HUDEP-2 (cell line): Measurements from ENCODE around the gene OVOL2.
A peak's percentile ranks its signal among the peaks of the same experiment; 100 is the strongest.
"Not testable (repeated sequence)": the region's sequence is repeated elsewhere in the genome, so short reads cannot be mapped to it uniquely, and the experiment has no call there.

ENCODE experiments used
- DNase-seq, 76 experiments: peaks; one replicate each; lab custom pipeline; 2025; ENCODE audit not compliant: unreplicated experiment in 76 of 76; lab: John Stamatoyannopoulos, UW

Gene OVOL2

DNA sequence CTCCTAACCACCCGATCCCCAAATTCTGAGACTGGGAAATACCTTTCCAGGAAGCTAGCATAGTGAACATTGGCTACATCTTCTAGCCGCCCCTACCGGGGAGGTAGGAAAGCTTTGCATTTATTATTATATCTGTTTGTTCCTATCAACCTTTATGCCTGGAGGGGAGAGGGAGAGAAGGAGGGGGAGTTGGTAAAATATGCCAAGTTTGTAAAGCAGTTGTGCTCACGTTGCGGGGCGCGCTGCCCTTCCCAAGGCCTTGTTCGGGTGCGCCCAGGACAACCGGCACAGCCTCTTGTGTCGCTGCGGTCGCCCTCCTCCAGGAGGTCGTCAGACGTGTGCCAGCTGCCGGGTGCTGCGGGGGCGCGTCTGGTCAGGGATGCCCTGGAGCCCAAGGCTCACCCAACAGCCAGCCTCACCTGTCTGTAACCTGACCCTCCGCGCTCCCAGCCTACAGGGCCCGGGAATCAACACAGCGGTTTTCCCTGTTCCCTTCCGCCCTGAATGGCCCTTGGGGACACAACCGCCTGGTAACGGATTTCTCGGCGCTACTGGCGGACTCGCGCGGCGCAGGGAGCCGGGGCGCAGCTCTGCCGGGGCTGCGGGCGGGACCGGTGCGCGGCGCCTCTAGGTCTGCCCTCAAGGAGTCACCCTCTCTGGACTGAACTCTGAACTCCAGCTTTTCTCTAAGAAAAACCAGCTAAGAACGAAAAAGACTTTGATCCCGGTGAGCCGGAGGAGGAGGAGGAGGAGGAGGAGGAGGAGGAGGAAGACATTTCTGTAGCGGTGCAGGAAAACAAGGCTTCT lies 1.1 kb upstream of the OVOL2 start:
- no peak for DNase-seq

DNA sequence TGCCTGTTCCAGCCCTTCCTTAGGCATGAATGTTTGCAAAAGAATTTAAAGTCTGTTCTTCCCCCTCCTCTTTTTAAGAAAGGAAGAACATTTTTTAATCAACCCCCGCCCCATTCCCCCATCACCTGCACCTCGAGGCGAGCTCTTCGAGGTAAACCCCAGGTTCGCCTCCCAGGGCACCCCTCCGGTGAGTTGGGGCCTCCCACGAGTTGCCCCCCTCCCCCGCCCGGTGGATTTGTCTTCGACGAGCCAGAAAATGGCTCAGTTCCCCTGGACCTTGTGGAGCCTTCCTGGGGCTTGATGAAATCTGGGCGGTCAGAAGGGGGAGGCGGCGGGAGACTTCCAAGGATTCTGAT lies 256 bp upstream of the OVOL2 start:
- no peak for DNase-seq

DNA sequence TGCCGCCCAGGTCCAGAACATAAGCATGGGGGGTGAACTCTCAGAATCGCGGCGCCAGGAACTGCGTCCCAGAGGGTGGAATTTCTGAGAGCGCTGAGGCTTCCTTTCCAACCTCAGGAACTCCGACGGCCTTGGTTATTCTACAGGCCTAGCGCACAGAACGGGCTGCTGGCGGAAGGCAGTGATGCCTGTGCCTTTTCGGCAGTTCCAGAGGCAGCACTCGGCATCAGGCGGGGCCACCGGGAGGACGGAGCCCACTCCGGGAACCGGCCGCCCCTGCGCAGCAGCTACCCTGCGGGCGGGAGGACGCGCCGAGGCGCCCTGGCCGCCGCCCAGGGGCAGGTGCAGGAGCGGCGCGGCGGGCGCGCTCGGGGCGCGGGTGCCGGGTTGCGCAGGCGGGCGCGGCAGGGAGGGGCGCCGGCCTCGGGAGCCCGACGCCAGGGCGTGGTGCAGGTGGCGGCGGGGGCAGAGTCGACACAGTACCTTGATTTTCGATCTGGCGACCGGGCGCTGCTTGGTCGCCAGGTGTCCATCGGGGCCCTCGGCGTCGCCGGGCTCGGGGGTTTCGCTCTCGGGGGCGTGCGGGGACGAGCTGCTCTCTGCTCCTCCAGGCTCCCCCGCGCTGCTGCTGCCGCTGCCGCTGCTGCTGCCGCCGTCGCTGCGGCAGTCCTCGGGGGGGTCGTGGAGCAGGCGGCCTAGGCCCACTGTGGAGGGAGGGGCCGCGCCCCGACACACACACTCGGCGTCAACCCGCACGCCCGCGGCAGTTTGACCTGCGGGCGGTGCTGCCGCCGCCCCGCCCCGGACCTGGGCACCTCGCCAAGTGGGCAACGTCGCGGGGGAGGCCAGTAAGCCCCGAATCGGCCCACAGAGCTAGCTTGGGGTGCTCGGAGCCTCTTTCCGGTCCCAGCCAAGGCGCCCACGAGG lies 1.3 kb downstream of the OVOL2 start:
- peak in 5 of 76 experiments; percentile 2 to 14 (median 6) for DNase-seq

DNA sequence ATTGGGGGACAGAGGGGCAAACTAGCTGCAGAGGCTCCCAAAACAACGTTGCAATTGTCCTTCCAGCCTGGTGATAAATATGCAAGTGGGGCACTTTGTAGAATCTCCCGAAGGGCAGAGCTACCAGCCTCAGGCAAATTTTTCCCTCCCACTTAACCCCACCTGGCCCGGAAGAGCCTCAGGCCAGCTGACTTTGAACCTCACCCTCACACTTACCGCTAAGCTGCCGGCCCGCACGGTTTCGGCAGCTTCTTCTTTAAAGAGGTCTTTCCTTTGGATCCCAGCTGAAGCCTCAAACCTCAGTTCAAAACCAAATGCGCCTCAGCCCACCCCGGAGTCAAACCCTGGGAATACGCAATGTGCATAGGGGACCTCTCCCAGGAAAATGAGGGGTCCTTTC lies 2.5 kb downstream of the OVOL2 start:
- DNase-seq = no peak

DNA sequence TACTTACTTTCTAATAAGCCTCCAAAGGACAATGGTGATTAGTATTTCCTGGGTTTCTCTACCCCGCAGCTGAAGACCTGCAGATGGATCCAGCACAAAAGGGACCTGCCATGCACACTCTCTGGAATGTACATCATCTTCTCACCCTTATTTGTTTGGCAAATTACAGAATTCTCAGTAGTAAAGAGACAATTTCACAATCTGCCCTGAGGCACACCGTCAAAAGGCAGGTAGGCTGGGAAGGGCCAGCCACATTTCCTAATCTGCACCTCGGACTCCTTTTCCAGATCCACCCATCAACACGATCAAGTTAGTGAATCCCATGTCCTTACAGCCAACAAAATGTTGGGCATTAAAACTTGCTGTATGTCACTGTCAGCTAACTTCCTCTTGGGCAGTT lies 4.9 kb downstream of the OVOL2 start:
- DNase-seq = no peak

DNA sequence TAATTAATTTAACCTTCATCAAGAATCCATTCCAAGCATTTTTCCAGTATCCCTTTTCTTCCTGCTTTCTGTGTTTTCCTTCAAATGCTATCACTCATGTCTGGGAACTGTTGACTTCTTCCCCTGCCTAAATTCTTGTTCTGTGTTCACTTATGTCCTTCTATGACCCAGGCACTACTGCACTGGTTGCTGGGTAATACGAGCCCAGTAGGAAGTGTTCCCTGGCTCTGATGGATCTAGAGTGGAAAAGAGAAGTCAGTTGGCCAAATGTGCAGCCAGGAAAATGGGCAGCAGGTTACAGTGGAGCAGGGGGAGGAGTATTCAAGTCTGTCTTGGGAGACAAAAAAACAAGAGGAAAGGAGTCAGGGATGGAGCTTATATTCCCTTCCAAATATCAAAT lies 7.1 kb downstream of the OVOL2 start:
- no peak for DNase-seq

DNA sequence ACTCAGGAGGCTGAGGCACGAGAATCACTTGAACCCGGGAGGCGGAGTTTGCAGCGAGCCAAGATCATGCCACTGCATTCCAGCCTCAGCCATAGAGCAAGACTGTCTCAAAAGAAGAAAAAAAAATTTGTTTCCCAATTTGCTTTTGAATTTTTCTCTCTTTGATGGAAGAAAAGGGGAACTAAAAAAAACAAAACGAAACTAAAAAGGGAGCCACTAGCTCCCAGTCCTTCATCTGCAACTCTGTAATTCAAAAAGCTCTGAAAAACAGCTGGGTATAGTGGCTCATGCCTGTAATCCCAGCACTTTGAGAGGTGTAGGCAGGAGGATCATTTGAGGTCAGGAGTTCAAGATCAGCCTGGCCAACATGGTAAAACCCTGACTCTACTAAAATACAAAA lies 9.5 kb downstream of the OVOL2 start:
- no peak for DNase-seq

DNA sequence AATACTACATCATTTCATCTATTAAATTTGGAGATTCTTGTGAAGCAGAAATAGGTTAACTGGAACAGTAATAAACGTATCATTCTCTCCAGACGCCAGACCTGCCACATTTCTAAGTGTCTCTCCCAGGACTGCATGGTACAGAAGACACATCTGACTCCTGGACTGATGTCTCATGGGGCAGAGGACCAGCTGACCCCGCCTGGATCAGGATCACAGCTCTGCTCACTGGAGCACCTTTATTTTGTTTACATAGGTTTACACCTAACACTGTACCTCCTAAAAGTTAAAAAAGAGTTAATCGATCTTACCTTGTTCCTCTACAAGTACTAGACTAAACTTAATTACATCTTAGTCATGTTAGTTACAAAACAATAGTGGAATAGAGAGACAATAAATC lies 11.2 kb downstream of the OVOL2 start:
- DNase-seq = no peak

DNA sequence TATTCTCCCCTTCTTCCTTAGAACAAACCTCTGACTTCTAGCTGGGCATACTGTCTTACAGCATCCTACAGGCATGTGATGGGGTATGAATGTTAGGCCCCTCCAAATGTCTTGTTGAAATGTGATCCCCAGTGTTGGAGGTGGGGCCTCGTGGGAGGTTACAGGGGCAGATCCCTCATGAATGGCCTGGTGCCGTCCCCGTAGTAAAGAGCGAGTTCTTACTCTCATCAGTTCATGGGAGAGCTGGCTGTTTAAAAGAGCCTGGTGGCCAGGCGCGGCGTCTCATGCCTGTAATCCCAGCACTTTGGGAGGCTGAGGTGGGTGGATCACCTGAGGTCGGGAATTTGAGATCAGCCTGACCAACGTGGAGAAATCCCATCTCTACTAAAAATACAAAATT lies 15.5 kb downstream of the OVOL2 start:
- DNase-seq = no peak

DNA sequence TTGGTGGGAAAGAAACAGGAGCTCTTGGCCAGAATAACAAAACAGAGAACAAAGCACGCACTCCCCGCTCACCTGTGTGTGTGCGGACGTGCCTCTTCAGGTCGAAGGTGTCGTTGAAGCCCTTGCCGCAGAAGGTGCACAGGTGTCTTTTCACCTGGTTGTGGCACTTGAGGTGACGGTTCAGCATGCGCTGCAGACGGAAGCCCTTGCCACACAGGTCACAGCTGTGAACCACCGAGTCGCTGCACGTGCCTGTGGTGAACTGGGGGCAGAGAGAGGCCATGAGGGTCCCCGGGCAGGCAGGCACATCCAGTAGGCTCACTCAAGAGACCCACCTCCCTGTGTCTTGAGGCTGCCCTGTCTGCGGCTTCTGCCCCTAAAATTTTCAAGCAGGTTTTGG lies 16.3 kb downstream of the OVOL2 start:
- DNase-seq = no peak

DNA sequence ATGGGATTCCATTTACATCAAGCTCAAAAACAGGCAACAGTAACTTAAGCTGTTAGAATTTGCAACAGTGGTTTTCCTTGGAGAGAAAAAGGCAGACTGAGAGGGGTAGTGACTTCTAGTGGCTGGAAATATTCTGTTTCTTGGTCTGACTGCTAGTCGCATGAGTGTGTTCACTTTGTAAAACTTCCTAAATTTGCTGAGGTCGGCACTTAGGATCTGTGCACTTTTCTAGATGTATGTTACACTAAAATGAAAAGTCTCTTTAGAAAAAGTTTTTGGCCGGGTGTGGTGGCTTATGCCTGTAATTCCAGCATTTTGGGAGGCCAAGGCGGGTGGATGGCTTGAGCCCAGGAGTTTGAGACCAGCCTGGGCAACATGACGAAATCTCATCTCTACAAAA lies 18.7 kb downstream of the OVOL2 start:
- no peak for DNase-seq

DNA sequence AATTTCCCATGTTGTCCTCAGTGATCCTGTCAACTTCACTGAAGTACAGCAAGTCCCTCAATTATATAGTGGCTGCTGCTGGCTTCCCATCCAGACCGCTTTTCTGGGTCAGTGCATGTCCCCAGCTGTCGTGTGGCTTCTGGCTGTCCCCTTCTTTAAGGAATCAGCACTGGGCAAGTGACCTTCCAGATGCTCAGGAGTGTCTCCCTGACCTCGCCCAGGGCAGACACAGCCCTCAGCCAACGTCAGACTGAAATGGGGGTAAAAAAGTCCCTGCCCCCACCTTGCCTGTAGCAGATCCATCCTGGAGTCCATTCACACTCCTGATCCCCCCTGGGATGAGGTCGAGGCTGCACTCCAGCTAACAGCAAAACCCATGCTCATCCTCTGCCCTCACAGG lies 23.7 kb downstream of the OVOL2 start:
- DNase-seq = no peak

DNA sequence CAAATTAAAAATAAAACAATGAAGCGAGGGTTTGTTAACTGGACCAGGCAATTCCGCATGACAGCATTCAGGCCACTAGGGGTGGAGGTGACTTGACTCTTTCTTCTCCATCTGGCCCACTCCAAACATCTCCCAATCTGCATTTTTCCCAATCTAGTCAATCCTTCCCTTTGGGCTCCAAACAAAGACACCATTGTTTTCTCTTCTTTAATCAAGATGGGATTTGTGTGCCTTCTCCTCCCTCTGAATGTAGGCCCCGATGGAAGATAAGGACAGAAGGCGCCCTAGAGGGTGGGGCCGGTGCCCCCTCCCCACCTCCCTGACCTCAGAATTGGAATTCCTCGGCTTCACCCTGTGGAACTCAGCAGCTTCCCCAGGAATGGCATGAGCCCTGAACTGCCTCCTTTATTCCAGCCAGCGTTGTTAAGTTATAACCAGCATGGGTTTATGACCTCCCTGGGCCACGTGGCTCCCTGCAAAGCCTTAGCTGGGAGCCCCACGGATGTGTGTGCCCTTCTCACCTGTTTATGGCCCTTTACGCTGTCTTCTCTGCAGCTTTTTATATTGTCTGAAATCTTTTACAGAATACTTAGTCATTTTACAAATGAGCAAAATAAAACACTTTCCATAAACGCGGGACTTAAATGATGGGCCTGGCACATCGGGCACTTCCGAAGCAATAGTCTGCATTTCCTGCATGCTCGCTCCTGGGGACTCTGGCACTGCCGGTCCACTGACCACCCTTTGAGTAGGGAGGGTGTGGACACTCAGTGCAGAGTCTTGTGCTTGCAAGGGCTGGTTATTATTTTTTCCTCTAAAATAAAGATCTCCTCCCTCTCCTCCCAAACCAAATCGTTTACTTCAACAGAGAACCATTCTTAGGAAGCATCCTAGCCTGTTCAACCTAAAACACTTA lies 24.5 kb downstream of the OVOL2 start:
- DNase-seq = no peak

DNA sequence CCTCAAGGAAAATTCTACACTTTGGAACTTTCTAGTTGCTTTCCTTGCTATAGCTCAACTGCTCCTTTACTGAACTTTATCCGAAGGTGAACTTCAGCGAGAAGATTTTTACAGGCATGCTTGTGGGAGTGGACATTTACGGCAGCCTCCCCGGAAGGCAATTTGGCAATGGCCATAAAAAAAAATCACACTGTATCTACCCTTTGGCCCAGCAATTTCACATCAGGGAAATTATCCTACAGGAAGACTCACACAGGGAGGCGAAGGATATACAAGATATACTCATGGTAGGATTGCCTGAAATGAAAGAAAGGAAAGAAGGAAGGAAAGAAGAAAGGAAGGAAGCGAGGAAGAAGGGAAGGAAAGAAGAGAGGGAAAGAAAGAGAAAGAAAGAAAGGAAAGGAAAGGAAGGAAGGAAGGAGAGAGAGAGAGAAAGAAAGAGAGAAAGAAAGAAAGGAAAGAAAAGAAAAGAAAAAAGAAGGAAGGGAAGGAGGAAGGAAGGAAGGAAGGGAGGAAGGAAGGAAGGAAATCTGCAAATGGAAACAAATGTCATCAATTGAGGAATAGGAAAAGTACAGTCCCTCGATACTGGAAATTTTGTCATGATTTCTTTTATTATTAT lies 25.7 kb downstream of the OVOL2 start:
- no peak for DNase-seq

DNA sequence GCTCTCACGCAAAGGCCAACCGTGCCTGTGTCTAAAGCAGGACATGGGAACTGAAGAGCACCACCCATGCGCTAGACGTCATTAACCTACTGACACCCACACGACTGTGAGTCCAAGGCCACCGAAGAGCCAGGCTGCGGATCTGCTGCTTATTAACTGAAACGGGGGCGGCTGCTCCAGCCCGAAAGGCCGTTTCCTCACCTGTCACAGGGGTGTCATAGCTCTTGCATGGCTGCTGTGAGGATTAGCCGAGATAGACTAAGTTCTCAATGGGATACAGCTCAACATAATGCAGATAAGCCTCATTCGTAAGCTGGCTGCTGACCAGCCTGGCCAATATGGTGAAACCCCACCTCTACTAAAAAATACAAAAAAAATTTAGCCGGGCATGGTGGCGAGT lies 26.7 kb downstream of the OVOL2 start:
- DNase-seq = no peak

DNA sequence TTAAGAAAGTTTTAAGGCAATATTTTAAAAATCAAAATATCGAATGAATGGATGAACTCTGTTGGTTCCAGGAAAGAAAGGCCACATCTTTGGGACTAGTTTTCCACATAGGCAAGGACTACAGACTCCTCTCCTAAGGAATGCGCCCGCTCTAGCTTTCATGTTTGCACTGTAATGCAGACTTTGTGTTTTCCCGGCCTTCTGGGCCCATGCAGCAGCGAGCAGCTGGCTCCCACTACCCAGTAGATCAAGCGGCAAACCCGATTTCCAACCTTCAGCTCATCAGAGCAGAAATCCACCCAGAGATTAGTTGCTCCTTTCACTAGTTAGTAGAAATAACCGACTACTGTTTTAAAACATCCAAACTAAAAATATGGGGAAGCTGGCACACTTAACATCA lies 27.7 kb downstream of the OVOL2 start:
- DNase-seq = no peak

DNA sequence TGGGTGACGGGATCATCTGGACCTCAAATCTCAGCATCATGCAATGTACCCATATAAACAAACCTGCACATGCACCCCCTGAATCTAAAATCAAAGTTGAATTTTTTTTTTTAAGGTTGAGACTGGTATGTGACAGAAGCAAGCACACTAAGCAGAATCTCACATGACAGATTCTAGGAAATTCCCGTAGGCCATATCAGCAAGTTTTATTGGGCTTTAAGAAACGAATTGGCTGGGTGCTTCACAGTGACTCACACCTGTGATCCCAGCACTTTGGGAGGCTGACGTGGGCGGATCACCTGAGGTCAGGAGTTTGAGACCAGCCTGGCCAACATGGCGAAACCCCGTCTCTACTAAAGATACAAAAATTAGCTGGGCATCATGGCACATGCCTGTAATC lies 30.7 kb downstream of the OVOL2 start:
- DNase-seq = not testable (repeated sequence)

DNA sequence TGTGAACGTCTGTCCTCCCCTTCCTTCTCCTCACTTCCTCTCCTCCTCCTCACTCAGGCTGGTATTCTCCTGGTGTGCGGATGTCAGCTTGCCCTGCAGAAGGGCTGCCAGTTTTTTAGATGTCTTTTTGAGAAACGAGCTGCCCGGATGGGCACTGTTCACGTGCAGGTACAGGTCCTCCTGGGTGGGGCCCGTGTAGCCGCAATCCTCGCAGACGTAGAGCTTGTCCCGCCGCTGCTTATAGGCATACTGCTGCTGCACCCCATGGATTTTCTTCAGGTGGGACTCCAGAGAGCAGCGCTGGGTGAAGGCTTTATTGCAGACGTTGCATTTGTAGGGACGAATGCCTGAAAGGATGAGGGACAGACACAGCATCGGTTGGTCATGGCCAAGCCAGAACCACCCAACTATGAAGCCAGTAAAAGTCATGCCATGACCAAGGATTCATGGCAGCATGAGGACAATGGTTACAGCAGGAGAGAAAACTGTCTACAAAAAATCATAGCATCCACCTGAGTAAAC lies 33.0 kb downstream of the OVOL2 start:
- no peak for DNase-seq

DNA sequence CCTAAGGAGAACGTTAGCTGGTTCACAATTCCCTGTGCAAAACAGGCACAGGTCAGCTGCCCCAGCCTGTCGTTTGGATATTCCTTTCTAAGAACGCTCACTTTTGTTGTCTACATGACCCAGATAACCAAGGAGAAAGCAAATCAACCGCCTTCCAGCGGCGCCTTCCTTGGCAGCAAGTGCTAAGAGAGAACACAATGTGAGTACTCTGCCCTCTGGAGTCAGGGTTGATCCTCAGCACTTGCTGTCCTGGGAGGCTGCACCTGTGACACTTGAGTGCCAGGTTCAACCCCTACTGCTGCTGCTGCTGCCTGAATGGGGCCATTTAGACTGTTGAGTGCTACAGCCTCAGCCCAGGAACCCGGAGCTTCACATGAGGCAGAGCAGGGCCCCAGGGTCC lies 36.8 kb downstream of the OVOL2 start:
- no peak for DNase-seq

DNA sequence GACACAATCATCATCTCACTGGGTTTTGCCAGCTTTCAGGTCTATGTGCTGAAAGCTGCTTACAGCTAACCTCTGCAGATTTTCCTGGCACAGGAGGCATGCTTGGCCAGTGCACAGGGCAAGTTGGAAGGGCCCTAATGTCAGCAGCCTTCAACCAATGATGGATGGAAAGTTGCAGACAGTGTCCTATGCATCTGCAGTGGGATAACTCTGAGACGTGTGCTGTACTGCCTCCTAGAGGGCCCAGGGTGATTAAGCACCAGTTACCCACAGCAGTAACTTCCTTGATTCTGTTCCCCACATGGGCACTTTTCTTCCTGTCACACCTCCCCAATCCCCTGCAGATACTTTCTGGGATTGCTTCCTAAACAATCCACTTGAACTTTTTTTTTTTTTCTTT lies 38.6 kb downstream of the OVOL2 start:
- peak in 10 of 76 experiments; percentile 2 to 30 (median 9) for DNase-seq
